GM12873 (cell line): ENCODE results near the gene PRKAG2.

Experiments used
- TF ChIP-seq, protein P1 (sequence below): IDR thresholded peaks from 2 replicates; pipeline ENCODE4 v1.5.1; 2012; ENCODE audit warnings: low read depth, mild to moderate bottlenecking, moderate library complexity, low read length, control low read depth; ENCODE audit not compliant: insufficient read depth; ENCODE audit errors: missing control alignments

Gene PRKAG2

DNA sequence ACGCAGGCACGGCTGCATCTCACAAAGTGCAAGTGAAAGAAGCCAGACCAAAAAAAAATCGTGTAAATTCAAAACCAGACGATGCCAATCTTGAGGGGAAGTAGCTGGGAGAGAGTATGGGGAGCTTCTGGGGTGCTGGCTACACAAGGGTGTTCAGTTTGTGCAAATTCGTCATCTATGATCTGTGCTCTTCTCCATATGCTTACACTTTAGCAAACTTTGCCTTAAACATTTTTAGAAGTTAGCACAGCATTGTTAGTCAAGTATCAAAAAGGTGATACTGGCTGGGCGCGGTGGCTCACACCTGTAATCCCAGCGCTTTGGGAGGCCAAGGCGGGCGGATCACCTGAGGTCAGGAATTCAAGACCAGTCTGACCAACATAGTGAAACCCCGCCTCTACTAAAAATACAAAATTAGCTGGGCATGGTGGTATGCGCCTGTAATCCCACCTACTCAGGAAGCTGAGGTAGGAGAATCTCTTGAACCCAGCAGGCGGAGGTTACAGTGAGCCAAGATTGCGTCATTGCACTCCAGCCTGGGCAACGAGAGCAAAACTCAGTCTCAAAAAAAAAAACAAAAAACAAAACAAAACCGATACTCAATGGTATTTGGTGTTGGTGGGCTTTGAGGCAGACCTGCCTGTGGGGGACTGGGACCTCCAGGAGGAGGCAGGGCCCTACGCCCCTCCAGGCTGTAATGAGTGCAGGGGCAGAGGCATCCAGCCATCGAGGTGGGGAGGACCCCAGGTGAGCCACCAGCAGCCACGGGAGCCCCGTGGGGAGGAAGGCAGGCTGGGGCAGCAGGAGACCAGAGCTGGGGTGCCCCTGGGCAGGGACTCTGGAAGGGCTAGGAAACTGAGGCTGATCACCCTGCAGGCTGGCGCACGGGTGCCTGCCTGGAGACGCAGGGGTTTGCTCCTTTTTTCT lies 150.0 kb downstream of the PRKAG2 start:
- TF ChIP-seq, protein P1, sequence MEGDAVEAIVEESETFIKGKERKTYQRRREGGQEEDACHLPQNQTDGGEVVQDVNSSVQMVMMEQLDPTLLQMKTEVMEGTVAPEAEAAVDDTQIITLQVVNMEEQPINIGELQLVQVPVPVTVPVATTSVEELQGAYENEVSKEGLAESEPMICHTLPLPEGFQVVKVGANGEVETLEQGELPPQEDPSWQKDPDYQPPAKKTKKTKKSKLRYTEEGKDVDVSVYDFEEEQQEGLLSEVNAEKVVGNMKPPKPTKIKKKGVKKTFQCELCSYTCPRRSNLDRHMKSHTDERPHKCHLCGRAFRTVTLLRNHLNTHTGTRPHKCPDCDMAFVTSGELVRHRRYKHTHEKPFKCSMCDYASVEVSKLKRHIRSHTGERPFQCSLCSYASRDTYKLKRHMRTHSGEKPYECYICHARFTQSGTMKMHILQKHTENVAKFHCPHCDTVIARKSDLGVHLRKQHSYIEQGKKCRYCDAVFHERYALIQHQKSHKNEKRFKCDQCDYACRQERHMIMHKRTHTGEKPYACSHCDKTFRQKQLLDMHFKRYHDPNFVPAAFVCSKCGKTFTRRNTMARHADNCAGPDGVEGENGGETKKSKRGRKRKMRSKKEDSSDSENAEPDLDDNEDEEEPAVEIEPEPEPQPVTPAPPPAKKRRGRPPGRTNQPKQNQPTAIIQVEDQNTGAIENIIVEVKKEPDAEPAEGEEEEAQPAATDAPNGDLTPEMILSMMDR = no peak

DNA sequence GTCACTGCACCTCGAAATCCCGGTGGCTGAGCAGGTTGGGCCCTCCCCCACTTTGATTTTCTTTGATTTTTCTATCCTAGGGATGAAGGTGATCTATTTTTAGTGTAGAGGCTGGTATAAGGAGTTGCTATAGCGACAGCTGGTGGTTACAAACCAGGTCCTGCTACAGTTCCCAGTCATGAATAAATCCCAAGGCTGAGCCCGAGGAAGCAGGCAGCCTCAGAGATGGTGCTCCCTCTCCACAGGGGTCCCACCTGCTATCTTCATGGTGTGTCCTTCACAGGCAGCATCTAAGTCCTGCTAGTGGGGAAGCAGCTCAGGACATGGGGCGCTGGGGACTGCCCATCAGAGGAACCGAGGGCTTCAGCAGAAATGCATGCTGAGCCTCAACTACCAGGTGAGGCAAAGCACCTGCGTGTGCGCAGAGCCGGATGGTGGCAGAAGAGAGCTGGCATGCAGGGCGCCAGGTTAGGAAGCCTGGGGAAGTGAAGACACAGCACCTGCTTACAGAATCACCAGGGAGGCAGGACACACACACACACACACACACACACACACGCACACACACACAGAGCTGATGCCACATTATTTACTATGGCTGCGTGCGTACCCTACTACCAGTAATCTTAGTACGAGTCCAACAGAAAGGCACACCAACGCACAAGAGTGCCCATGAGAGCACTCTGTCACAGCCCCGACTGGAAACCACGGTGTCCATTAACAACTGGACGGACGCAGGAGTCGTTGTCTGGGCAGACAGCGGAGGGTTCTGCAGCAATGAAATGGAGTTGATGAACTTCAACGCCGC lies 150.9 kb downstream of the PRKAG2 start:
- TF ChIP-seq, protein P1 = no peak

DNA sequence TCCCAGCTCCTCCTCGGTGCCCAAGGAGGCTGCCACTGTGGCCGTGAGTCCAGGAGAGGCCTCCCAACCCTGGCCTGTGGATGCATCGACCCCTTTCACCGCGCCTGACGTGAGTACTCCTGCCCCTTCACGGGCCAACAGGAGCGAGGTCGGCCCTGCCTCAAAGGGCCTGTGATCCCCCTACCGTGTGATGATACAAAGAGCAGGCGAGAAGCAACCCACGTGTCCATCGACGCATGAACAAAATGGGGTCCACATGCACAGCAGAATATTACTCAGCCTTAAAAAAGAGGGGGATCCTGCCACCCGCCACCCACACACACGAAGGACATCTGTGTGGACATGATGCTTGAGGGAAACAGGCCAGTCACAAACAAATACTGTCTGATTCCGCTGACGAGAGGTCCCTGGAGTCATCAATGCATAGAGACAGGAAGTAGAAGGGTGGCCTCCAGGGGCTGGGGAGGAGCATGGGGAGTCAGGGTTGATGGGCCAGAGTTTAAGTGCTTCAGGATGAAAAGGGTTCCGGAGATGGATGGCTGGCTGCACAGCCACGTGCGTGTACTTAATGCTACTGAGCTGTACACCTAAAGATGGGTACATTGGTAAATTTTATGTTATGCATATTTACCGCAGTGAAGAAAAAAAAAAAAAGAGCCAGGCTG lies 151.9 kb downstream of the PRKAG2 start:
- TF ChIP-seq, protein P1 = no peak

DNA sequence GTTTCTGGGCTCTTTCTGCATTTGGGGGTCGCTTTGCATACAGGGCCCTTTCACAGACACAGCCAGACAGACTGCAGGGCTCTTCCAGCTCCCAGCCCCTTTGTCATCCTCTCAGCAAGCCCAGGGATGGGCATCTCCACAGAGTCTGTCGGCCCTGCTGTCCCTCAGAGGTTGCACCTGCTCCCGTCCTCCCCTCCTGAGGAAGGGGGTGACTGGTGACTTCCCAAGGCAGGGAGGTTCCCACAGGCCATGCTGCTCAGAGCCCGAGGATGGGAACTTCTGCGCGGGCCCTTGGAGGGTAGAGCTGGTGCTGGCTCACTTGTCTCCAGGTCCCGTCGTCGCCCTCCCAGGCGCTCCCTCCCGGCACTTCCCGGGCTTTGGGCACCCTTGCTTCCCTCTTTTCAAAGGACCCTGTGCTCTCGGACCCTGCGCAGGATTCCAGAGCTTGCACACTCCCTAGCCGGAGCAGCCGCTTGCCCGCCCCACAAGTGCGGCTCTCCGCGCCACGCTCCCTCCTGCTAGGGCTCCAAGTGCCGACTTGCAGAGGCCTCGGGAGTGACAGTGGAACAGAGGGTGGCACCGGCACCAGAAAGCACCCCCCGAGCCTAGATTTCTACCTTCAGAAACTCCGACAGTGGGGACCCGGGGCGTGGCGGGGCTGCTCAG lies 152.5 kb downstream of the PRKAG2 start:
- TF ChIP-seq, protein P1 = no peak

DNA sequence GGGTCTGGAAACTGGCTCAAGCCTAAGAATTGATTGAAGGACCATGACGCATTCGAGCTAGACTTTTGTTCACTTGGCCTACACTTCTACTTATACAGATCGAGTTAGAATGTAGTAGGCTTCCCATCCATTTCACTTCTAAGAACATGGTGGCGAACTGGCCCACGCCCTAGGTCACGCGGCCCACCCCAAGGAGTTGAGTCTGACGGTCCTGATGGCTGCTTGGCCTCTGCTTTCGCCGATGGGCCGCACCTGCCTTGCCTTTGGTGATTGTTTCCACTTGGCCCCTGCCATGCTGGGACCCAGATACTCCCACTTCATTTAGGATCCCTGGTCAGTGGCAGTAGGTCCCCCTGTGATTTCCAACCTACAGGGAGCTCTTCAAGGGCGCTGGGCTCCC lies 153.6 kb downstream of the PRKAG2 start:
- TF ChIP-seq, protein P1 = no peak

DNA sequence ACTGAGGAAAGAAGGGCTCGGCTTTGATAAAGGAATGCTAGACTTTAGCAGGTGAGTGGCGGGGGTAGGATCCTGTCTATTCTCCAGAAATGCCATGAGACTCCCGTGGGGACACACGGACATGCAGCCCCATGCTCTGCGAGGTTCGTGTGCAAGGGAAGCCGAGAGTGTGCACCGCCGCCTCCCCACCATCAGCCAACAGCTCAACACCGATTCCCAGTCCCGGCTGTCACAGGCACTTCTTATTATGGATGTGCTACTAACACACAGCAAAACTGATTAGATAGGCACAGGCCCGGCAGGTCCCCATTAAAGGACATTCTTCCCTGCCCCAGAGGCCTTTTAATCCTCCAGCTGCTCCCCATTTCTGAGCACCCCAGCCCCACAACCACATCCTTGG lies 154.4 kb downstream of the PRKAG2 start:
- TF ChIP-seq, protein P1 = no peak
